ENCODE measurements around the gene MACROD2.

Gene MACROD2

DNA sequence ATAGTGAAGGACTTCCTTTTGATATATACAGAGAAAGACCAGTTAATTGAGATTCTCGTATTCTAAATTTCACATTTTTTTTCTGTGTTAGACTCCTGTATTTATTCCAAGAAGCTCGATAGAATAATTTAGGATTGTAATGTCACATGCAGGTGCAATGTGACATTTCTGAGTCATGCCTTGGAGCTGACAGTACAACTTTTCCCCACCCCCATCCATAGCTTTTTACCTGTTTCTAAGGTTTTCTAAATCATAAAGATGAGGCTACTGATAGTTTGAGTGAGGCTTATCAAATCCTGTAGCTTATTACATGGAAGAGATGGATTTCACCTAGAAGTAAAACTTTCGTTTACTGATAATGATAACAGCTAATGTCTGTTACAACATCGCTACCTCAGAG lies 304.5 kb downstream of the MACROD2 start:
- no peak overlapping the region for H3K4me3 ChIP-seq (ENCODE audit: low read depth, low read length)
- no peak for DNase-seq (ENCODE audit: low read depth)
- in situ Hi-C loops (cut with HindIII; ENCODE audit: low sequenced_read_pairs) = no loop called here
- TF ChIP-seq, protein P1, sequence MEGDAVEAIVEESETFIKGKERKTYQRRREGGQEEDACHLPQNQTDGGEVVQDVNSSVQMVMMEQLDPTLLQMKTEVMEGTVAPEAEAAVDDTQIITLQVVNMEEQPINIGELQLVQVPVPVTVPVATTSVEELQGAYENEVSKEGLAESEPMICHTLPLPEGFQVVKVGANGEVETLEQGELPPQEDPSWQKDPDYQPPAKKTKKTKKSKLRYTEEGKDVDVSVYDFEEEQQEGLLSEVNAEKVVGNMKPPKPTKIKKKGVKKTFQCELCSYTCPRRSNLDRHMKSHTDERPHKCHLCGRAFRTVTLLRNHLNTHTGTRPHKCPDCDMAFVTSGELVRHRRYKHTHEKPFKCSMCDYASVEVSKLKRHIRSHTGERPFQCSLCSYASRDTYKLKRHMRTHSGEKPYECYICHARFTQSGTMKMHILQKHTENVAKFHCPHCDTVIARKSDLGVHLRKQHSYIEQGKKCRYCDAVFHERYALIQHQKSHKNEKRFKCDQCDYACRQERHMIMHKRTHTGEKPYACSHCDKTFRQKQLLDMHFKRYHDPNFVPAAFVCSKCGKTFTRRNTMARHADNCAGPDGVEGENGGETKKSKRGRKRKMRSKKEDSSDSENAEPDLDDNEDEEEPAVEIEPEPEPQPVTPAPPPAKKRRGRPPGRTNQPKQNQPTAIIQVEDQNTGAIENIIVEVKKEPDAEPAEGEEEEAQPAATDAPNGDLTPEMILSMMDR (IDR thresholded peaks at IDR 0.05; ENCODE audit: low read depth, low read length, missing control alignments) = no peak

DNA sequence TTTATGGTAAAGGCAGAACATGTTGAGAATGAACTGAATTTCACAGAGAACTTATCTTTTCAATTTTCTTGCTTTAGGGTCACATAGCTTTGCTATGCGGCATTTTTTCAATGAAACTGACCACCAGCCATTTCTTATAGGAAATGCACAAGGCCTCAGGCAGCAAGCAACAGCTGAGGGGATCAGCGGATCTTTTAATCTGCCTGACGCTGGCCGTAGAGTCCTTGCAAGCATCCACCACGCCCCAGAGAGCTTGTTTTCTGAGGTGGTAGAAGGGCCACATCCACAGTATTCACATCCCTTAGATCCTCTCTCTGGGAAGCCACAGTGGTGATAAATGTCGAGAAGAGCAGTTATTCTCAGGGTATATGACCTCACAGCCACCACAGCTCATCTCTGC lies 307.8 kb downstream of the MACROD2 start:
- H3K4me3 ChIP-seq (ENCODE audit: low read depth, low read length) = no peak overlapping the region
- TF ChIP-seq, protein P1 (IDR thresholded peaks at IDR 0.05; ENCODE audit: low read depth, low read length, missing control alignments) = no peak
- DNase-seq (ENCODE audit: low read depth) = no peak
- in situ Hi-C loops (cut with HindIII; ENCODE audit: low sequenced_read_pairs) = no loop called here

DNA sequence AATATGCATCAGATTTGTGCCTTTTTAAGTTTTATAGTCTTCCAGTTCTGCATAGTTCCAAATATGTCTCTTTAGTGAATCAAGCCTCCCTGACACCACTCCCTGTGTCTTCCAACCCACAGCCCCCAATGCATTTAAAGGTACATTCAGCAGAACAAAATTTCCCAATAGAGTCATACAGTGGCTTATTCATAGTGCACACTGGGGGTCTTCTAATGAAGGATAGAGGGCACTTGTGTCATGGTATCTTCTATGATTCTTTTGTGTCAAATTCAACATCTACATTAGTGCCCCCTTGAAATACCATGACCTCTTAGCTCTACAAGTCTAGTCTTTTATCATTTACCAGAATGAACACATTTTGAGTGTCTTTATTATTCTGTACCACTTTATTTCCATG lies 308.3 kb downstream of the MACROD2 start:
- TF ChIP-seq, protein P1 (IDR thresholded peaks at IDR 0.05; ENCODE audit: low read depth, low read length, missing control alignments) = no peak
- DNase-seq (ENCODE audit: low read depth) = no peak
- H3K4me3 ChIP-seq (ENCODE audit: low read depth, low read length) = no peak overlapping the region
- in situ Hi-C loops (cut with HindIII; ENCODE audit: low sequenced_read_pairs) = no loop called here

DNA sequence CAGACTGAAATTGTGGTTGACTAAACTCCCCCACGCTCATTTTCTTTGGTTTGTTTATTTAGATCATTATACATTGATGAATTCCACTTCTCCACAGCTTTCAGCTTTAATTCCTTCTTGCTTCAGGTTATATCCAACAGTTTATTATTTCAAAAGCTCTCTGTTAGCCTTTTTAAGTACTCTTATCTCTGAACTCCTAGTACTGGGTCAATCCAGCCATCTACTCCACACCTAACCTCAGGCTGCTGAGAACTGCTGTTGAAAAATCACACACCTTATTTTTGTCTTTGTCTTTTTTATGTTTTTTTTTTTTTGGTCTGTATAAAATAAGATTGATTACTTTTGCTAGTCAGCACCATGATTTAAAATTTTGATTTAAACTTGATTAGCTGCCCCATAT lies 309.2 kb downstream of the MACROD2 start:
- TF ChIP-seq, protein P1 (IDR thresholded peaks at IDR 0.05; ENCODE audit: low read depth, low read length, missing control alignments) = no peak
- DNase-seq (ENCODE audit: low read depth) = no peak
- H3K4me3 ChIP-seq (ENCODE audit: low read depth, low read length) = no peak overlapping the region
- in situ Hi-C loops (cut with HindIII; ENCODE audit: low sequenced_read_pairs) = no loop called here

DNA sequence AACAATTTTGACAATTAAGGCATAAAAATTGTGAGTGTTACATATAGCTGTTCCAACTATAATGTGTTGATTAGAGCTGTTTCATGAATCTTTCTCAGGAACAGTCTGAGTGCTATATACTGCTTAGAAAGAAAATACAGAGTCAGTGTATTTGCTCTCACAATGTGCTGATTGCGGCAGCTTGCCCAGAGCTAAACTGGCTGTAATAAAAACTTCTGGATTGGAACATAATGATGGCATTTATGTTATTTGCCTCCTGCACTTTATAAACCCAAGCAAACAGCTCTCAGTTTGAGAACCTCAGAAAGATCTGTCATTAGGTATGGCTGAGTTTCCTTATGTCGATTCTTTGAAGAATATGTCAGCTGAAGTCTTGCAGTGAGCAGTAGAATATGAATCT lies 312.6 kb downstream of the MACROD2 start:
- TF ChIP-seq, protein P1 (IDR thresholded peaks at IDR 0.05; ENCODE audit: low read depth, low read length, missing control alignments) = no peak
- in situ Hi-C loops (cut with HindIII; ENCODE audit: low sequenced_read_pairs) = no loop called here
- no peak overlapping the region for H3K4me3 ChIP-seq (ENCODE audit: low read depth, low read length)
- DNase-seq (ENCODE audit: low read depth) = no peak

DNA sequence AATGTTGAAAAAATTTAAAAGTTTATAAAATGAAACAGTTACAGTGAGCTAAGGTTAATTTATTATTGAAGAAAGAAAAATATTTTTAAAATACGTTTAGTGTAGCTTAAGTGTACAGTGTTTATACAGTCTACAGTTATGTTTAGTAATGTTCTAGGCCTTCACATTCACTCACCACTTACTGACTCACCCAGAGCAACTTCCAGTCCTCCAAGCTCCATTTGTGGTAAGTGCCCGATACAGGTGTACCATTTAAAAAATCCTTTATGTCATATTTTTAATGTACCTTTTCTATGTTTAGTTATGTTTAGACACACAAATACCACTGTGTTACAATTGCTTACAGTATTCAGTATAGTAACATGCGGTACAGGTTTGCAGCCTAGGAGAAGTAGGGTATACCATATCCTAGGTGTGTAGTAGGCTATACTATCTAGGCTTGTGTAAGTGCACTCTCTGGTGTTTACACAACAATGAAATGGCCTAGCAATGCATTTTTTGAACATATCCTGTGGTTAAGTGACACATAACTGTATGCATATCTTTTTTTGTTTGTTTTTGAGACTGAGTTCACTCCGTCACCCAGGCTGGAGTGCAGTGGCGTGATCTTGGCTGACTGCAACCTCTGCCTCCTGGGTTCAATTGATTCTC lies 315.8 kb downstream of the MACROD2 start:
- TF ChIP-seq, protein P1 (IDR thresholded peaks at IDR 0.05; ENCODE audit: low read depth, low read length, missing control alignments) = no peak
- no peak overlapping the region for H3K4me3 ChIP-seq (ENCODE audit: low read depth, low read length)
- in situ Hi-C loops (cut with HindIII; ENCODE audit: low sequenced_read_pairs) = no loop called here
- DNase-seq (ENCODE audit: low read depth) = no peak

Measured in astrocyte of the cerebellum (primary cell).